GM21447 (cell line): Measurements from ENCODE around the gene IRF2.
A peak's percentile ranks its signal among the peaks of the same experiment; 100 is the strongest.

Experiments
- ATAC-seq: cut with Tn5 transposase; IDR thresholded peaks from one replicate; pipeline ENCODE4 v1.9.1; 2021; ENCODE audit not compliant: unreplicated experiment

Gene IRF2

DNA sequence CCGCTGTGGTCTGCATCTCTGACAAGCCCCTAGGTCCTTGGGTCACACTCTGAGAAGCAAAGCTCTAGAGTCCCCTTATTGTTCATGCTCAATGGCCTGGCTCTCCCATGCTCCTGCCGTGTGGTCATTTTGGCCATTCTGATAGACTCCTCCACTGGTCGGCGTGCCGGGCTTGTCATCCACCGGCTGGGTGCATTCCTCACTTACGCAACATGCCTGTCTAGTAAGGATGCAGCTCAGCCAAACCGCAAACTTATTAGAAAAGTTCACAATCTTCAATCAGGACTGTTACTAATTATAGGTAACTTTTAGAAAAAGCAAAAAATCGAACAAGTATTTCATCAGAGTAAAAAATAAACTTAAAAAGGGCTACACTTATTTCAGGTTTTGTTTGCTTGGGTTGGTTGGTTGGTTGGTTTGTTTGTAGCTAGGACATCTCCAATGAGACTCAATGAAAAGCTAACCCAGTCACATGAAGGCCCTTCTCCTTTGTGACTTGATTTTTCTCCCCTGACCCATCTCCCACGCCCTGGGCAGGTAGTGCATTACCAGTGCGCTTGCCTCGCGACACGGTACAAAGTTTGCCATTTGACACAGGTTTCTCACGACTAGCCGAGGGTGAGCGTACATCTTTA lies 41.0 kb downstream of the IRF2 start:
- ATAC-seq: no peak

DNA sequence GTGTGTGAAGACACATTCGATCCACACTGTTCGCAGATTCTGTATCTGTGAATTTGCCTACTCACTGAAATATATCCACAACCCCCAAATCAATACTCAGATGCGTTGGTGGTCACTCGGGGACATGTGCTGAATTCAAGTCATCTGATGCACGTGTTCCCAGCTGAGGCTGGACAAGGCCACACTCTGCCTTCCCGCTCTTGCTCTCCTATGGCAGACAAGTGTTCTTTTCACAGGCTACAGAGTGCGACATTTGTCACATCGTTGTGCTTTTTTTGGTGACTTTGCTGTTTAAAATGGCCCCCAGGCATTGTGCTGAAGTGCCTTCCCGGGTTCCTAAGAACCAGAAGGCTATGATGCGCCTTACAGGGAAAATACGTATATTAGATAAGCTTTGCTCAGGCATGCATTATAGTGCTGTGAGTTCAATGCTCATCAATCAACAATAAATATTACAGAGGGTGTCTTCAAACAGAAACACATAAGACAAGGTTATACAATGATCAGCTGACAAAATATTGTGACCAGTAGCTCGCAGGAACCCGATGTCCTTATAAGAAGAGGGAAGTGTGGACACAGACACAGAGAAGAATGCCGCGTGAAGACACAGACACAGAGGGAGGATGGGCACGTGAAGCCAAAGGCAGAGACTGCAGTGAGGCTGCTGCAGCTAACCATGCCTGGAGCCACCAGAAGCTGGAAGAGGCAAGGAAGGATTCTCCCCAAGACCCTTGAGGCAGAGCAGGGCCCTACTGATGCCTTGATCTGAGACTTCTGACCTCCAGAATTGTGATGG lies 42.0 kb downstream of the IRF2 start:
- ATAC-seq: no peak

DNA sequence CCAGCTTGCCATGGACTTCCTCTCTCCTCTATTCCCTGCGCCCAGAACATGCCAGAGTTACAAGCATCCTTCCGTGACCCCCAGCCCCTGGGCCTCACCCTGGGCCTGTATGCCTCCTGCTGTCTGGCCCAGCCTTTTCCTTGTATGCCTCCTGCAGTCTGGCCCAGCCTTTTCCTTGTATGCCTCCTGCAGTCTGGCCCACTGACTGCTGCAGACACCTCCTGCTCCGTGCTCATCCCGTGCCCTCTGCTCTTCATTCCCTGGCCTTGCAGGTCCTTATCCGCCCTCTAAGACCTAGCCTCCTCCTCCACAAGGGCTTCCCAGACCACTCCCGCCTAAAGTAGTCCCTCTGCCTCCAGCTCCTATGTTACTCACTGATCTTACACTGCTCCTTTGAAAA lies 44.2 kb downstream of the IRF2 start:
- no peak for ATAC-seq

DNA sequence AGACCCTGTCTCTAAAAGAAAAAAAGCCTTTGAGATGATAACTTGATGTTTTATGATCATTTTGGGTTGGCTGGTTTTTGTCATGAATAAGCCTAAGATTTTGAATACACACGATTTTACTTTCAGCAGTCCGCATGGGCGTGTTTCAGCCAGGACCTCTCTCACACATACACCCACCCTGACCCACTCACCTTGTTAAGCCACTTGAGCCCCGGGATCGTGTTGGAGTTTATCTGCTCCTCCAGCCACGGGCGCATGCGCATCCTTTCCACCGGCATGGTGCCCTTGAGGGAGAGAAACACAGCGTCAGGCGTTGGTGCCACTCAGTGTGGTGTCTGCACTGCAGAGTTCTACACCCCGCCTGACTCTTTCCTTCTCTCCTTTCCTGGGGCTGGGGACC lies 45.6 kb downstream of the IRF2 start:
- no peak for ATAC-seq

DNA sequence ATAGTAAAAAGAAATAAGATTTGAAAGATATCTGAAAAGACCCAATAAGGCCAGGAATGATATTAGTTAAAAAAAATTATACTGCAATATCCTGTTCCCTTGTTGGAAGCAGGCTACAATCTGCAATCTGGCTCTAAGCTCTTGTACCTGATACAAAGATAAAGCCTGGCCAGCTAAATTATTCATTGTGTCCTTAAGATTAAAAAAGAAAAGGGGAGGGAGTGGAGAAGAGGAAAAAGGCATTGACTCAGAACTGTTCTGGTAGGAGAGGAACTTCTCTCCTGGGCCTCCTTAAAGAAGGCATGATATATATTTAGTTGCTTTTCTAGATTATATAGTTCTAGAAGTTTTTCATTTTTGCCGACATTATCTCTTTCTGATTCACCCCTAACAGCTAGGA lies 46.7 kb downstream of the IRF2 start:
- ATAC-seq: no peak

- no peak for ATAC-seq
Measured at GRCh38 chr4:184427093-184427492, 47.3 kb downstream of the IRF2 start.

- ATAC-seq: no peak
Measured at GRCh38 chr4:184424993-184425758, 49.2 kb downstream of the IRF2 start.

DNA sequence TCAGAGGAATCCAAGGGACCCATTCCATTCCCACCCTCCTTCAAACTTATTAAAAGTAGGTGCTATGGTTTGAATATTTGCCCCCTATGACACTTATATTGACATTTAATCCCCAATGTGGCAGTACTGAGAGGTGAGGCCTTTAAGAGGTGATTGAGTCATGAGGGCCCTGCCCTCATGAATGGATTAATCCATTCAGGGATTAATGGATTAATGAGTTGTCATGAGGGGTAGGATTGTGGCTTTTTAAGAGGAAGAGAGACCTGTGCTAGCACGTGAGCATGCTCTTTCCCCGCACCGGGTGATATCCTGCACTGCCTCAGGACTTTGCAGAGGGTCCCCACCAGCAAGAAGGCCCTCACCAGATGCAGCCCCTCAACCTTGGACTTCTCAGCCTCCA lies 50.1 kb downstream of the IRF2 start:
- no peak for ATAC-seq

DNA sequence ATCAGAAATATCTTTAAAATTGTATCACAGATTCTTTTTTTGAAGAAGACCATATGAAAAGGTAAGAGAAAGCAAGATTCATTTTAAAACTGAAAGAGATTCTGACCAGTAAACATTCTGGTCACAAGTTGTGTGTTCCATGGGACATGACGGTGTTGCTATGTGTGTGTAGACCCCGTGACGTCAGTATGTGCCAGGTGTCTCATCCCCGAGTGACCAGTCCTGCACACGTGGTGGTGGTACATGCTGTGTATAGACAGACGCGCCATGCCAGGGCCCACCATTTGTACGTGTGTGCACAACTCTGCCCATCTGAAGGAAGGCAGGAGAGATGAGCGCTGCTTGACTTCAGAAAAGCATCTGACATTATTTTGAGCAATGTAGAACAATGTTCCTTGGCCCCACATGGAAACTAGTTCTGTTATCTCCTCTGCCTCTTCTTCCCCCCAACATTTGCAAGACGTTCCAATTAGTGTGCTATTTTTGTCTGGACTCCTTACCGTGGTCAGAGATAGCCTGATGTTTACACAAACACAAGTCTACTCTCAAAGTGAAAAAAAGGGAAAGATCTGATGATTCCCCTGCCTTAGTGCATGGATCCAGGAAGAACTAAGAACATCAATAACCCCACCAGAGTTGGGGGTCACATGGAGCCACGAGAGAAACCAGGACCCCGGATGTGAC lies 51.2 kb downstream of the IRF2 start:
- no peak for ATAC-seq

DNA sequence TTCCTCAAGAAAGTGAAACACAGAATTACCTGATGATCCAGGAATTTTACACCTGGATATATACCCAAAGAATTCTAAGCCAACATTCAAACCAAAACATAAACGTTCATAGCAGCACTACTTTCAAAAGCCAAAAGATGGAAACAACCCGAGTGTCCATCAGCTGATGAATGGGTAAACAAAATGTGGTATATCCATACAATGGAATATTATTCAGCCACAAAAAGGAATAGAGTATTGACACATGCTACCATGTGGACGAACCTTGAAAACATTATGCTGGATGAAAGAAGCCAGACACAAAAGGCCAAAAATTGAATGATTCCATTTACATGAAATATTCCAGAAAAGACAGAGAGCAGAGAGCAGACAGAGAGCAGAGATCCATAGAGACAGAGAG lies 52.0 kb downstream of the IRF2 start:
- ATAC-seq: no peak

GRCh38 chr4:184421533-184422155 lies 52.7 kb downstream of the IRF2 start:
- no peak for ATAC-seq

DNA sequence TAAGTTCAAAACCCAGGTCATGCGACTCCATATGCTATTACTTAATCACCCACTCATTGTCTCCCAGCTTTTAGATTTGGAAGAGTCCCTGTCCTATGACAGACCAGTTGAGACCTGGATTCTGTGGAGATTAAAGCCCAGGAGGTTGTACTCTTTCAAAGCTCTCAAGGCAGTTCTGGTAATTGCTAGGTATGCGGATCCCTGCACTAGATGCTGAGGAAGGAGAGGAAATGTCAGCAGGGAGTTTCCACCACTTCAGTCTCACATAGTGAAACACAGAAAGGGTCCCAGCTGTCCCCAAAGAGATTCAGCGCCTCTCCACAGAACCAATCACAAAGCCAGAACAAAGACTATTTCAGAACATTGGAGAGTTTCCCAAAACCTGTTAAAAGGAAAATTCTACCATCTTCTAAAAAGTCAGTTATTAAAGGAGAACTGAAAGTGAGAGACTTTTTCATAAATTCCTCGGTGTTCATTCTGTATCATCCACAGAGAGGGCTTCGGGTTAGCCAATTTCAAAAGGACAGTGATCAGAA lies 53.4 kb downstream of the IRF2 start:
- peak; percentile 52 for ATAC-seq

- peak; percentile 4 for ATAC-seq
Measured at GRCh38 chr4:184420402-184420801, 53.9 kb downstream of the IRF2 start.

- no peak for ATAC-seq
Measured at GRCh38 chr4:184419976-184420375, 54.4 kb downstream of the IRF2 start.

GRCh38 chr4:184417802-184418511 lies 56.4 kb downstream of the IRF2 start:
- peak; percentile 56 for ATAC-seq

GRCh38 chr4:184416913-184417734 lies 57.2 kb downstream of the IRF2 start:
- peak; percentile 48 for ATAC-seq

GRCh38 chr4:184415071-184415470 lies 59.3 kb downstream of the IRF2 start:
- no peak for ATAC-seq

DNA sequence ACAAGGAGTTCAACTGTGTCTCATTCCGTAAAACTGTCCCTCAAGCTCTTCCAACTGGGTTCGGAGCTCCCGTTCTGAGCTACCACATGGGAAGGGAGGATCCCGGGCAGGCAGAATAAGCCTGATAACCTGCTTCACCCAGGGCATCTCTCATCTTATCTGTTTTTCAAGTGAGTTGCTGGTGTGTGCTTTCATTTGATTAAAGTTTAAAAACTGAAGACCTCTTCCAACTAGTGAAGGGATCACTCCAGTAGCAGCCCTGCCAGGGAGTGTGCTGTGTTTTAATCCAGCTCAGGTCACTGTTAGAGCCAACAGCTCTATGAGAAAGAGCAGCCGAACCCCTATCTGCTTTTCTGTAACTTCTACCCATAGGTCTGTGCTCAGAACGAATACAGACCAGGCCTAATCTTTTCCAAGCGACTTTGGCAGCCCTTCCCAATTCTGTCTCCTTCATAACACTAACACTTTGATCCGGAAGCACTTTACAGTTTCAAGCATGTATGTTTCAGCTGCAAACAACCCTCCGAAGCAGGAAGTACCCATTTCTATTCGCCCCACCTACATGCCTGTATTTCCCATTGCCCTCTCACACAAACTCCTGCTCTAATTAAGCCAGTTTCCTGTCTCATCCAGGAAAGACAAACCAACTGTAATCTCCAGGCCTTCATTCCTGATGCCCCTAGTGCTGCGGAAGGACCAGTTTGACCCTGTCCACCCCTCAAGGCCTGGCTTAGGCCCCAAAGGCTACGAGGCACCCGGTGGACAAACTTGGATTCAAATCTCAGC lies 60.9 kb downstream of the IRF2 start:
- no peak for ATAC-seq
